ENCODE data around the gene TADA2A.
"Not testable (repeated sequence)": the region's sequence is repeated elsewhere in the genome, so short reads cannot be mapped to it uniquely, and the experiment has no call there.

TADA2A gene

GRCh38 chr17:37492167-37492566 lies 85.5 kb downstream of the TADA2A start:
- DNase-seq (ENCODE audit: low read depth, low spot score), result no peak

GRCh38 chr17:37493249-37494027 lies 86.8 kb downstream of the TADA2A start:
- DNase-seq (ENCODE audit: low read depth, low spot score), result peak; percentile 93

GRCh38 chr17:37494401-37494831 lies 87.7 kb downstream of the TADA2A start:
- DNase-seq (ENCODE audit: low read depth, low spot score), result peak; percentile 14

GRCh38 chr17:37494971-37495370 lies 88.3 kb downstream of the TADA2A start:
- peak; percentile 12 for DNase-seq (ENCODE audit: low read depth, low spot score)

GRCh38 chr17:37500378-37500777 lies 93.7 kb downstream of the TADA2A start:
- no peak for DNase-seq (ENCODE audit: low read depth, low spot score)

- DNase-seq (ENCODE audit: low read depth, low spot score), result no peak
Observed at GRCh38 chr17:37502009-37502936, 95.6 kb downstream of the TADA2A start.

- no peak for DNase-seq (ENCODE audit: low read depth, low spot score)
Observed at GRCh38 chr17:37503148-37503547, 96.5 kb downstream of the TADA2A start.

- DNase-seq (ENCODE audit: low read depth, low spot score), result no peak
Observed at GRCh38 chr17:37505333-37505732, 98.6 kb downstream of the TADA2A start.

- peak; percentile 49 for DNase-seq (ENCODE audit: low read depth, low spot score)
Observed at GRCh38 chr17:37506678-37507077, 100.0 kb downstream of the TADA2A start.

- peak; percentile 27 for DNase-seq (ENCODE audit: low read depth, low spot score)
Observed at GRCh38 chr17:37507111-37507510, 100.4 kb downstream of the TADA2A start.

- DNase-seq (ENCODE audit: low read depth, low spot score), result no peak
Observed at GRCh38 chr17:37510056-37510455, 103.4 kb downstream of the TADA2A start.

GRCh38 chr17:37511642-37512041 lies 105.0 kb downstream of the TADA2A start:
- DNase-seq (ENCODE audit: low read depth, low spot score), result not testable (repeated sequence)

GRCh38 chr17:37512442-37513068 lies 105.9 kb downstream of the TADA2A start:
- no peak for DNase-seq (ENCODE audit: low read depth, low spot score)

- no peak for DNase-seq (ENCODE audit: low read depth, low spot score)
Observed at GRCh38 chr17:37513711-37514110, 107.0 kb downstream of the TADA2A start.

- DNase-seq (ENCODE audit: low read depth, low spot score), result peak; percentile 71
Observed at GRCh38 chr17:37516127-37516571, 109.5 kb downstream of the TADA2A start.

- DNase-seq (ENCODE audit: low read depth, low spot score), result no peak
Observed at GRCh38 chr17:37517881-37518280, 111.2 kb downstream of the TADA2A start.

- DNase-seq (ENCODE audit: low read depth, low spot score), result no peak
Observed at GRCh38 chr17:37518826-37519225, 112.1 kb downstream of the TADA2A start.

GRCh38 chr17:37519251-37519985 lies 112.7 kb downstream of the TADA2A start:
- peak; percentile 43 for DNase-seq (ENCODE audit: low read depth, low spot score)

GRCh38 chr17:37520174-37520573 lies 113.5 kb downstream of the TADA2A start:
- DNase-seq (ENCODE audit: low read depth, low spot score), result no peak

- DNase-seq (ENCODE audit: low read depth, low spot score), result no peak
Observed at GRCh38 chr17:37521821-37522220, 115.1 kb downstream of the TADA2A start.

- no peak for DNase-seq (ENCODE audit: low read depth, low spot score)
Observed at GRCh38 chr17:37523715-37524219, 117.1 kb downstream of the TADA2A start.
